ENCODE results near the gene CADPS.

DNA sequence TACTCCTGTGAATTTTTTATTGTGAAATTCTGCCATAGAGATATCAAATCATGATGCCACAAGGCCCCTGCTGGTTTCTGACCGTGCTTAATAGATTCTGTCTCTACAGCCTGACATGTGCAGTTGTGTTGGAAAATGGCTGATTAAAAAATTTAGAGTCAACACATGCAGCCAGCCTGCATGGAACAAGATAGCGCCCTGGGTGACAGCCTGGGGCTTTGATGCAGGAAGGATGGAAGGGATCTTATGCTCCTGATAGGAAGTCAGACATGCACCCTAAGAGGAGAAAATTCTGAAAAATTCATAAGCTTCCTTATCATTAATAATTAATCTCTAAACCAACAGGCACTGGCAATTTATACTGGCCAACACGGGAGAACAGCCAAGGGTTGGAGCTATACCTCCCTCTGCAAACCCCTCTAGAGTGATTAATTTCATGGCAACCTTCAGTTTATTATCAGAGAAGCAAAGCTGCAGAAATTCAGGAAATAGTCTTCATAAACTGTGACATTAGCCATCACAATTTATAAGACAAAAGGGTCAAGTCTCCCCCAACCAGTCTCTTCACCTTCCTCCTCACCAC lies 198.4 kb downstream of the CADPS start:
- TF ChIP-seq USF2 (CRISPR knock-in tag; IDR thresholded peaks at IDR 0.05) (no peak), CTCF (IDR thresholded peaks at IDR 0.05) (no peak), ETV6 (CRISPR knock-in tag; IDR thresholded peaks at IDR 0.05) (no peak), SP1 (CRISPR knock-in tag; conservative IDR thresholded peaks at IDR 0.05) (no peak), ZNF416 (CRISPR knock-in tag; IDR thresholded peaks at IDR 0.05) (no peak), NR2C2 (CRISPR knock-in tag; IDR thresholded peaks at IDR 0.05) (no peak), ELF4 (CRISPR knock-in tag; IDR thresholded peaks at IDR 0.05; ENCODE audit: low read depth) (no peak), TEAD1 (CRISPR knock-in tag; IDR thresholded peaks at IDR 0.05) (no peak)
